Measurements from ENCODE around the gene LIMS2.

LIMS2 gene

DNA sequence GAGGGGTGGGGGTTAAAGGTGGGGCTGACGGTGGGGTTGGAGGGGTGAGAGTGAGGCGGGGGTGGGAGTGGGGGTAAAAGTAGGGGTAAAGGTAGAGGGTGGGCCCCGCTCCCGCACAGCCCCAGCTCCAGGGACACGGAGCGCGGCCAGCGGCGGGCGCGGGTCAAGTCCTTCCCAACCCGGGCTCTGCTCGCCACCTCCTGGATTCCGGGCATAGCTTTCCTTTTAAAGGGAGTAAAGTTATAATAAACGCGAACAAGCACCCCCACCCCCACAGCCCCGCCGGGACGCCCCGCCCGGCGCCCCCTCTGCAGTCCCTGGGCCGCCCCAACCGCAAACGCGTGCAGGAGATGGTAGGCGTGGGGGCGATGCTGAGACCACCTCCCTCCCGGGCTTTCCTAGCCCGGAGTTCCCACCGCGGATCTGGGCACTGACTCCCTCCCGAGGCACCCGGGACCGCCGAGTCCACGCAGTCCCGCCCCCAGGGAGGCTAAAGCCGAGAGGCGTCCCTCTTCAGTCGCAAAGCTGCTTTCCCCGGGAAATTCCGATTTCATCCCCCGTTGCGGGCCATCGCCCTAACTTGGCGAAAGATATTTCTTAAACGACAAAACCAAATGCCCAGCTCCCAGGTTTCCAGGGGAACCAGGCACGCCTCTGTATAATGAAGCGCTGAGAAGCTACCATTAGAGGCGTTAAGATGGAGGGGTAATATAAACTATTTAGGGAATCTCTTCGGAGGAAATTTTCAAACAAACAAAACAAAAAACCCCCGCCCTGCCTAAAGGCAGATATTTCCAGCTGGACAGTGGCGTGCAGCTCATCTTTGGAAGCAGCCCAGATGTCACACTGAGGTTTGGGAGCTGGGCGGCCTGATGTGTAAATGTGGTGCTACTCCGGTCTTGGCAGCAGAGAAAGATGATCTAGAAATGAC, at the start of gene LIMS2:
TSS of gene LIMS2 (minus strand) at position 200 of the 931 bp plus-strand sequence. CDS start 506 bp downstream, outside the sequence.
- DNase-seq (ENCODE audit: low read depth), result no peak

DNA sequence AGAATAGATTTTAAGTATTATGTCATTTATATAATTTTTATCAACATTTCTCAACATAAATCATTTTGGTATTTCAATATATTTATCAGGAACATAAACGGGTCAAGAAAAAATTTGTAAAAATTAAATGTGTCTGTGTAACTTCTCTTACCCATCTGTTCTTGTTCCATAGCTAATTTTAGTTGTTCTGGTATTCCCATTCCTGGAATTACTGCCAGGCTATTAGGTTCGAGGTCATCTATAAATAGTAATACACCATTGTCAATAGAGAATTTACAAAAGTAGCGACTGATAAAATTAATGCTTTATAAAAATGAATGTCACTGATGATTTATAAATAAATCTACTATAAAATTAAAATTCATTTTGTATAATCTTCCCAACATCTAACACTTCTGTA, 47.5 kb upstream of the LIMS2 start:
- no peak for DNase-seq (ENCODE audit: low read depth)

DNA sequence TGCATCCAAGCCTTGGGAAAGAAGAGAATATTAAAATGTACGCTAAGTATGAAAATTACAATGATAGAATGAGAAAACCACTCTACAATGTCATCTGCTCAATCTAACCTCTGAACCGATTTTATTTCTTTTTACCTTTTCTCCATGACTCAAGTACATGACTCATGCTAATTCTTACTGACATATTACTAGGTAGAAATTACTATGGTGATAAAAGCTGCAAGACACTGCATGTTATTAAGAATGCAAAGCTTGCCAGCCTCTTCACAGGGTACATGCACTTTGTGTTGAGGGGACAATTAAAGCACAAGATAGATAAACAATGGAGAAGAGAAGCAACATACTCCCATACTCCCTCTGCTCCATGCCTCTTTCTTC, 46.6 kb upstream of the LIMS2 start:
- DNase-seq (ENCODE audit: low read depth), result no peak

- DNase-seq (ENCODE audit: low read depth), result no peak
These were observed 46.1 kb upstream of the LIMS2 start for GRCh38 chr2:127721311-127721977.

- no peak for DNase-seq (ENCODE audit: low read depth)
These were observed 44.2 kb upstream of the LIMS2 start for GRCh38 chr2:127719301-127720218.

DNA sequence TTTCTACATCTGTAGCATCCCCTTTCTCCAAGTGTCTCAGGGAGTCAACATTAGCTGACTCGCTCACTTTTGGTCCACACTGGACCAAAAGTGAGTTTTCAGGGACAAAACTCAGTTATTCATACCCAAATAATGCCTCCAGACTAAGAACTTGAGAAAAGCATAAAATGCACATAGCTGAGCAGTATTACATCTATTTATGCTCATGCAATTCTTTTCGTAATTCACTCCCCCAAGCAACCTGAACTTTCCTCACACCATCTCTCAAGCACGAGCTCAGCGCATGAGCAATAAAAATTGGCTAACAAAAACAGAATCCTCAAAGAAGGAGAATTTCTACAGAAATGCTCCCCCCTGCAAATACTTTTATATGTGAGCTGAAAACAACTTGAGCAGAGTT, 42.9 kb upstream of the LIMS2 start:
- no peak for DNase-seq (ENCODE audit: low read depth)

GRCh38 chr2:127715778-127716449, 40.6 kb upstream of the LIMS2 start:
- DNase-seq (ENCODE audit: low read depth), result no peak

GRCh38 chr2:127713562-127713961, 38.2 kb upstream of the LIMS2 start:
- no peak for DNase-seq (ENCODE audit: low read depth)

DNA sequence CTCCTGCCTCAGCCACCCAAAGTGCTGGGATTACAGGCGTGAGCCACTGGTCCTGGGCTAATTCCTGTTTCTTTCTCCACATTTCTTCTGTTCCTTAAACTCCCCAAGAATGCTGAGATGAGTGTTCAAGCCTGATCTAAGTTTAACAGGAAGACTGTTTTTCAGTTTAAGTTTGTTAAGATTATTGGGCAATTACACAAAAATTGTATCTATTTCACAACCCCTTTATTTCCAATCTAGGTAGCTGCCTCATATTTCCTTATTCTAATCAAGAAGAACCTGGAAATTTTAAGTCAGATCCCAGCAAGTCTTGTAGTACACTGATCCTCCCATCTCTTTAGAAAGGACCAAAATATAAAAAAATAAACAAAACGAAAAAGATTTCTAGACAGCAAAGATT, 37.7 kb upstream of the LIMS2 start:
- DNase-seq (ENCODE audit: low read depth), result no peak

GRCh38 chr2:127709336-127709735, 34.0 kb upstream of the LIMS2 start:
- DNase-seq (ENCODE audit: low read depth), result no peak

DNA sequence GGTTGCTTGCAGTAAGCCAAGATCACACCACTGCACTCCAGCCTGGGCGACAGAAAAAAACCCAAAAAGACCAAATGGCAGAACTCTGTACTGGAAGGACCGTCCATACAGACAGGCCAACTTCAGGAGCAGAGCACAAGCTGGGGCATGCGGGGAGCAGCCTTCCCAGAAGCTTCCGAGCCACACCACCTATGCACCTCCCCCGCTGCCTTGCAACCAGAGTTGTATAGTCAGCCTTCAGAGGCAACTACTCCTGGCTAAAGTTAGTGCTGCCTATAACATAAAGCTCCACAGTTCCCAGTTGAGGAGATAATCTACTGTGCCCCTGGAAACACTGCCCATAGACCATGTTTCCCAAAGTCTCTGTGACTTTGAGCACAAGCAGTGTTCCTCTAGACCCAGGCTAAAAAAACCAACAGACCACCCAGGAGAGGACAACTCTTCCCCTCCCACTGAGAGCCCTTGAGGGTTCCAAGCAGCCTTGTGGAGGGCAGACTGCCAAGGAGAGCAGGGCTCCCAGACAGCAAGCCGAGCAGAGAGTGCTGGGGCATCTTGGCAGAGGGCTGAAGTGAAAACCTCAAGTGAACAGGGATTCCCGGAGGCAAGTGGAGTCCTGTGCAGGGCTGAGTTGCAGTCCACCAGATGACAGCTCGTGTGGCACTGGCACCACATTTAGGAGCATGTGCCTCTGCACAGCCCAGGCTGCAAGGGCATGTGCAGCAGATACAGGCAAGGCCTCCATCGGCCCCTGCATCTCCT, 32.7 kb upstream of the LIMS2 start:
- no peak for DNase-seq (ENCODE audit: low read depth)

- no peak for DNase-seq (ENCODE audit: low read depth)
These were observed 31.1 kb upstream of the LIMS2 start for GRCh38 chr2:127706215-127706990.

DNA sequence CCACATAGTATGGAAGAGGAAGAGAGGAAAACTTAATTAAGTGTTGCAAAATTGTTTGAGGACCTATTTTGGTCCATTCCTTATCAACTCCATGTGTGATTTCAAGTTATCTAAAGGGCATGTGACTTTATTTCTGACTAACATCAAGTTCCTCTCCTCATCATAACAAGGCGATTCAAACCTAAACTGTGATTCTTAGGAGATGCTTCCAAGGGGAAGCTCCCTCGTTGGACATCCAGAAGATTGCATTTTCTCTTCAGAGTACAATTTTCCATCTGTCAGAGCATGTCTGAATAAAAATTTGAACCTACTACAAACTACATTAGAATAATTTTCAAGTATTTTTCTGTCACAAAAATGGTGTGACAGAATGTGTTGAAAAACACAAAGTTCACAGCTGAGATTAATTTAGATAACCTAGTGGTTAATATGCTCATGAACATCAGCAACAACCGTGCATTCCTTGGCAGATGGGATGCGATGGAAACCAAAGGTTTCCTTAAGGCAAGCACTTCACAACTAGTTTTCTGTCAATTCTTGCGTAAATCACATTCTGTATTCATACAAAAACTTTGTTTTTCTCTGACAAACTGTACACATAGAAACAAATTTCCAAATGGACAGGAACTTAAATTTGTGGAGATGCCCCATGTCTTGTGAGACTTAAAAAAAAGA, 30.2 kb upstream of the LIMS2 start:
- no peak for DNase-seq (ENCODE audit: low read depth)

DNA sequence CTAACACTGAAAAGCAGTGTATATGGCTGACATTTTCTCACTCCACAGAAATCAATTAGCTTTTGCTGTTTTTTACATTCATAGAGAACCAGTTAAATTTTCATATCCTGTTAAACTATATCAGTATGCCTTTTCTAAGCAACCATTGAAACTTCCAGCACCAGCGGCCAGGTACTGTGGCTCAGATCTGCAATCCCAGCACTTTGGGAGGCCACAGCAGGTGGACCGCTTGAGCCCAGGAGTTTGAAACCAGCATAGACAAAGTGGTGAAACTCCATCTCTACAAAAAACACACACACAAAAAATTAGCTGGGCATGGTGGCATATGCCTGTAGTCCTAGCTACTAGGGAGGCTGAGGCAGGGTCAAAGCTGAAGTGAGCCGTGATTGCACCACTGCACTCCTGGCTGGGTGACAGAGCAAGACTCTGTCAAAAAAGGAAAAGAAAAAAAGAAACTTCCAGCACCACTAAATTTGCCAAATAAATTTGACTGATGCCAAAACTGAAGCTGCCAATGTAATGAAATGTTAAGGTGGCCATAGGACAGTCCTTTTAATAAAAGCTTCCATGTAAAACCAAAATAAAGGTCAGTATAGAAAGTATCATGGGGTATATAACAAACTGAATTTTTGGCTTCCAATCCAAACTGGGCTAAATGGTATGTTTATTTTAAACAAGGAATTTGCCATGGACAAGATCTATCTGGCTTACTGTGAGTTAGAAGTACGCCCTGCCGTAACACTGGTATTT, 29.5 kb upstream of the LIMS2 start:
- DNase-seq (ENCODE audit: low read depth), result no peak

GRCh38 chr2:127703282-127703681, 28.0 kb upstream of the LIMS2 start:
- DNase-seq (ENCODE audit: low read depth), result no peak

- no peak for DNase-seq (ENCODE audit: low read depth)
These were observed 27.2 kb upstream of the LIMS2 start for GRCh38 chr2:127702395-127703009.

DNA sequence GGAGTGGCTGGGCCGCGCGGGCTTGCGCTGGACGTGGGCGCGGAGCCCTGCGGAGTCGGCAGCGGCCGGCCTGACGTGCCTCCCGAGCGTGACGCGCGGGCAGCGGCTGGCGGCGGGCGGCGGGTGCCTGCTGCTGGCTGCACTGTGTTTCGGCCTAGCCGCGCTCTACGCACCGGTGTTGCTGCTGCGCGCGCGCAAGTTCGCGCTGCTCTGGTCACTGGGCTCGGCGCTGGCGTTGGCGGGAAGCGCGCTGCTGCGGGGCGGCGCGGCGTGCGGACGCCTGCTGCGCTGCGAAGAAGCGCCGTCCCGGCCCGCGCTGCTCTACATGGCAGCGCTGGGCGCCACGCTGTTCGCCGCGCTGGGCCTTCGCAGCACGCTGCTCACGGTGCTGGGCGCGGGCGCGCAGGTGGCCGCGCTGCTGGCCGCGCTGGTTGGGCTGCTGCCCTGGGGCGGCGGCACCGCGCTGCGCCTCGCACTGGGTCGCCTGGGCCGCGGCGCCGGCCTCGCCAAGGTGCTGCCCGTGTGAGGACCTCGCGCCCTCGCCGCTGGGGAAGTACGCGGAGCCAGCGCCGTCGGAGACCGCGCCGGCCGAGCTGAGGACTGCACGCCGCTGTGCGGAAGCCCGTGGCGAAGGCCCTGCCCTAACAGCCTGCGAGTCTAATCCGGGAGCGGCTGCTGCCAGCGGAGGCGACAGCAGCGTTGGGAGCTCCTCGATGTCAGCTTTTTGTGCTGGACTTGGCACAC, 26.5 kb upstream of the LIMS2 start:
- DNase-seq (ENCODE audit: low read depth), result peak; percentile 77

- DNase-seq (ENCODE audit: low read depth), result peak; percentile 84
These were observed 25.9 kb upstream of the LIMS2 start, which contains the start of gene SFT2D3 for GRCh38 chr2:127701193-127701650. SFT2D3 (plus strand) TSS chr2:127701497; CDS start chr2:127701529, 32 bp downstream.

Measured in activated T-helper 1 cell treated with Interleukin-2 at 50 U/mL for 16 hours (primary cell).